Measurements from ENCODE around the gene DHX57.

GRCh38 chr2:38905251-38905650 is 29.5 kb upstream of the DHX57 start:
- TF ChIP-seq MAX (IDR thresholded peaks at IDR 0.05; ENCODE audit: insufficient read depth, insufficient read length) = no peak
- TF ChIP-seq CTCF (IDR thresholded peaks at IDR 0.05; ENCODE audit: extremely low read depth in 1 of 2, insufficient read depth in 1 of 2, low read depth in 1 of 2, low read length in 2 of 2) = no peak
- no peak for TF ChIP-seq FOS (IDR thresholded peaks at IDR 0.05; ENCODE audit: borderline replicate concordance, insufficient read depth, low read length)
